Stimulated activated CD8-positive, alpha-beta memory T cell treated with anti-CD3 and anti-CD28 coated beads, Interleukin-12 subunit alpha, Interleukin-12 subunit beta, amount 100 ng/mL, for 1 hour (primary cell): Measurements from ENCODE around the gene RPRD1A.
"Not testable (repeated sequence)": the region's sequence is repeated elsewhere in the genome, so short reads cannot be mapped to it uniquely, and the experiment has no call there.

ENCODE experiments used
- DNase-seq: peaks from one replicate; pipeline ENCODE4 v3.0.0-alpha.2; 2020; ENCODE audit warnings: low read depth

Gene RPRD1A

DNA sequence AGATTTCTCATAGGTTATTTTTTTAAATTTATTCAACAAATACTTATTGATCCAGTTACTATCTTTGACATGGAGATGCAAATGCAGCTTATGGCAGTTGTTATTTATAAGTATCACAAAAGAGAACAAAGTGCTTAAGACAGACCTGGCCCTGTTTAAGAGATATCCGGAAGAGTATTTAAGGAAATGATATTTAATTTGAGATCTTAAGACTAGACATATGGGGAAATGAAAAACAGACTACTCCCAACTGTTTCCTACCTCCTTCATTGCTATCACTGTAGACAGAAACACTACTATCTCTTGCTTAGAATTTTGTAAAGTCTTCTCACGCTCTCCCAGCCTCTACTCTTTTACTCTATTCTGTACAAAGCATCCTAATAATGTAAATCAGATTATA, 36.0 kb downstream of the RPRD1A start:
- no peak for DNase-seq

DNA sequence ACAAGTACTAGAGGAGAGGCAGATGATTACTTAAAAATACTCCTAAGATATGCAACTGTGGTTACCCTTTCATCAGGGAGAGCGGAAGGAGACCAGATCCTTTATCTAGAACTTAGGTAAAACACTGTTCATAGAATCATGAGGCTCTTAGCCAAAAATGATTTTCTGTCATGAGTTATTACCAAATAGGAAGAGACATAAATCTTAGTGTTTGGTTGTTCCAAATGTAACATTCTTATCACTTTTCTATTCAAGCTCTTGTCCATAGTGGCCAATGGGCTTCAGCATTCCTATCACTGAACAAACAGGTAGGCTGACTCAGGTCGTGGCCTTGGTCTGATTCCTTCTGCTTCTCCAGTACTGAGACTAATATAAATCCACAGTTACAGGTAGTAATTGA, 38.5 kb downstream of the RPRD1A start:
- DNase-seq = no peak

DNA sequence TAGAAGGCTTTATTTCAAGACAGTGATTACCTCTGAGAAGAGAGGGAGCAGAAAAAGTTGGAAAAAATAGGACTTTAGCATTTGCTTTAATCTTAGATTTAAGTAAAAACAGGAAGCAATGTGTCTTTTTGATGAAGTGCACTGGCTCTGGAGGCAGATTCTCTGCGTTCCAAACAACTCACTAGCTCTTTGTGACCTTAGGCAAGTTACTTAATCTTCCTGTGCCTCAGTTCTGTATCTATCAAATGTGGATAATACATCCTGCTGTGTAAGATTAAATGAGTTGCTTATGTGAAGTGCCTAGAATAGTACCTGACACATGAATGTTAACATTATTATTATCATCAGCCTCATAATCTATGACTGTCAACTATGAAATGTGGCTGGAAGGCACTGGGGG, 42.3 kb downstream of the RPRD1A start:
- DNase-seq = no peak

DNA sequence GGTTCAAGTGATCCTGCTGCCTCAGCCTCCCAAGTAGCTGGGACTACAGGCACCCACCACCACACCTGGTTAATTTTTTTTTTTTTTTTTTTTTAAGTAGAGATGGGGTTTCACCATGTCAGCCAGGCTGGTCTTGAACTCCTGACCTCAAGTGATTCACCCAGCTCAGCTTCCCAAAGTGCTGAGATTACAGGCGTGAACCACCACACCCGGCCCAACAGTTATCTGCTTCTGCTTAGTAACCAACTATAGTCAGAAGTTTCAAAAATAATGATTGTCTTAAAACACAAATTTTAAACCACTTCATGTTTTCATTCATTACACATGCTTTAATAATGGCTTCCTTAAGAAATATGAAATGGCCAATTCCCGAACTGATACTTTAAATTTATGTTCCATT, 43.1 kb downstream of the RPRD1A start:
- DNase-seq = not testable (repeated sequence)

DNA sequence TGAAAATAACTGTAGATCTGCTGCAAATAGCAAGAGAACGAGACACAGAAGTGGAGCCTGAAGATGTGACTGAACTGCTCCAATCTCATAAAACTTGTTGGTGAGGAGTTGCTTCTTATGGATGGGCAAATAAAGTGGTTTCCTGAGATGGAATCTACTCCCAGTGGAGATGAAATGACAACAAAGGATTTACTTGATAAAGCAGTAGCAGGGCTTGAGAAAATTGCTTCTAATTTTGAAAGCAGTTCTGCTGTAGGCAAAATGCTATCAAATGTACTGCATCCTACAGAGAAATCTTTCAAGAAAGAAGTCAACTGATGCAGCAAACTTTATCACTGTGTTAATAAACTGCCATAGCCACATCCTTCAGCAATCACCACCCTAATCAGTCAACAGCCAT, 44.0 kb downstream of the RPRD1A start:
- DNase-seq = no peak

DNA sequence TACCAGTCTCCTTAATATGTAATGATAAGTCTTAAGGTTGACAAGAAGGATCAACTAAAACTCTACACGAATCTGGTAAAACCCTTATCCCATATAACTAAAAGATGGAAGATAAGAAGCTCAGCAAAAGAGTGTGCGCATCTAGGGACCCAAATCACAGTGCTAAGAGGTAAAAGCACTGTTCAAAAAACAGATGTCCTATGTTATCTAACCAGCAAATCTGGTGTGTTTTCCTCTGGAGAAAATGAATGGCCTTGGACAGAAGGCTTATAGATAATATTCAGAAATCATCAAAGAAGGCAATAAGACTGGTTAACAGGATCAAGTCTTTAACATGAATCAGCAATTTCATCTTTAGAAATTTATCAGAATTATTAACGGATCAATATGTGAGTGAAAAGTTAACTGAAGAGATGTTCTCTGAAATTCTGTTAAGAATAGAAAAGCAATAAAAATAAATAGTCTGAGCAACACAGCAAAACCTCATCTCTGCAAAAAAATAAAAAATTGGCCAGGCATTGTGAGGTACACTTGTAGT, 47.1 kb downstream of the RPRD1A start:
- no peak for DNase-seq

DNA sequence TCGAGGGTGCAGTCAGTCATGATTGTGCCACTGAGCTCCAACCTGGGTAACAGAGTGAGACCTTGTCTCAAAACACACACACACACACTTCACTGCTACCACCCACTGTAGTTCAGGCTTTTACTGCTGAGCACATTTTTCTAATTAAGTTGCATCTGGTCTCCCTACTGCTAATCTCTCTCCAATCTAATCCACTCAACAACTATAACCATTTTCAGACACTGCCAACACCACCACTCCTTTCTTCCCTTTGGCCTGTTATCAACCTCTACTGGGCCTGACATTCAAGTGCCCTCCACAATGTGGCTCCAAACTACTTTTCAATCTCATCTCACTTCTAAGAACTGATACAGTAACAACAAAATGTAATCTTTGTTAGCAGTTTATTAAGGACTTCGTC, 50.1 kb downstream of the RPRD1A start:
- no peak for DNase-seq

DNA sequence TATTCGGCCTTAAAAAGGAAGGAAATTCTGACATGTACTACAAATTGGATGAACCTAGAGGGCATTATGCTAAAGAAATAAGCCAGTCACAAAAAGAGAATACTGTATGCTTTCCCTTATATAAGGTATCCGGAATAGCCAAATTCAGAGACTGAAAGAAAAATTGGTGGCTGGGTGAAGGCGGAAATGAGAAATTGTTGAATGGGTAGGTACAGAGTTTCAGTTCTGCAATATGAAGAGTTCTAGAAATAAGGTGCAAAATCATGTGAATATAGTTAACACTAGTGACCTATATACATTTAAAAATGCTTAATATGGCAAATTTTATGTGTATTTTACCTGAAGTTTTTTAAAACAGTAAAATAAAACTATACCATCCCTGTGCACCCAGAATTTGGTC, 51.7 kb downstream of the RPRD1A start:
- DNase-seq = no peak

DNA sequence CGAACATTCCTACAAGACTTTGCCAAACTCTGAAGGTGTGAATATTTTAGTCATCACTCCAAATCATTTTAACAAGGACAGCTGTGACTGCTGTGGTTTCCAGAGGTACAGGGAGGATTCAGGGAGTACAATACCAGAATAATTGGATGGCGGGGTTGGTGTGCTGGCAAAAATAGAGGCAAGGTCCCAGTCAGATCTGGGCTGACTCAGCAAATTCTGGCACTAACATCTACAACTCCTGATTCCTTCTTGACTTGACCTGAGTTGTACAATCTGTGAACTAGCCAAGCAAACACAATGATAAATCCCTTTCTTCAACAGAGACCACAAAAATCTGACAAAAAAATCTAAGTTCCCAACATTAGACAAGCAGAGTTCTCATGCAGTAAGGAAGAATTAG, 54.5 kb downstream of the RPRD1A start:
- DNase-seq = no peak

DNA sequence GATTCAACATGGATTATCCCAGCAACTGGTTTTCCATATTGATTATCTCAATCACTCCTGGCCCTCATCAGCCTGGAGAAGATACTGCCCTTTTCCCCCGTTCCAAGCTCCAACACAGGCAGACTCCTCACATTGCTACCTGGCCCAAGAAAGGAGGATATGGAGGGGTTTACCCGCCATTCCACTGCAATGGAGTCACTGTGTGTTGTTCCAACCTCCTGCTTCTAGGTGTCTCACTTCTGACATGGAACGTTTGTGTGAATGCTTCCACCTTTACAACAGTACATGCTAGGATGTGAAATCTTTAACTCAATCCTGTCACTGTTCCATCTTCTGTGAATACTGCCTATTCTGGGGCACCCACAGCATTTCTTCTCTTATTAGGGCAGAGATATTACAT, 58.1 kb downstream of the RPRD1A start:
- no peak for DNase-seq

DNA sequence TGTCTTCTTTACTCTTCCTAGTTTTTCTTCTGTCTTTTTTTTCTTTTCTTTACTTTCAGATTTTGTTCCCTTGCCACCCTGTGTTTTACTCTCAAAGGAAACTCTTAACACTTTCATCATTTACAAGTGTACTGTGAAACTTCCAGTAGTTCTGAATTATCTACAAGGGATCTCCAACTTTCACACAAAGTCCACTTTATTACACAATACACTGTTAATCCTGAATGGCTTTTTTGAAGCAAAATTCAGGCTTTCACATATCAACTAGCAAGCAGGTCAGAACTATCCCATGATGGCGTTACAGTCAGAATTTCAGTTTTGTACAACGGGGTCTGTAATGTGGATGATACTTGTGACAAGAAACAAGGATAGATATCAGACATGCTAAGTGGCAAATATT, 60.4 kb downstream of the RPRD1A start:
- DNase-seq = no peak

DNA sequence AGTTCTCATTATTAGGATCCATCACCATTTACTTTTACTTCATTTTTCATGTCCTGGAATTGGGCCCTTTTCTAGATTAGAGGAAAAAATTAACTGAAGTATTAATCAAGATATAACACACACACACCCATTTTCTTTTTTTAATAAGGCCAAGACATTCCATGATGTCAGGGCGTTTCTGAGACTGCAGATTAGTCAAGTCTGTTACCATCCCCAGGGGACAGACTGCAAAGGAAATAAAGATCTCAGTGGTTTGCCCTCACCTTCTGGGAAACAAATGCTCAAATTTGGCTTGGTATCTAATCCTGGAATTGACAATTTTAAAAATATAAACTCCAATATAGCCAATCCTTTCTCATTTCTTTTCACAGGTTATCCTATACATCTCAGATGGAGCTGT, 67.4 kb downstream of the RPRD1A start:
- DNase-seq = no peak

DNA sequence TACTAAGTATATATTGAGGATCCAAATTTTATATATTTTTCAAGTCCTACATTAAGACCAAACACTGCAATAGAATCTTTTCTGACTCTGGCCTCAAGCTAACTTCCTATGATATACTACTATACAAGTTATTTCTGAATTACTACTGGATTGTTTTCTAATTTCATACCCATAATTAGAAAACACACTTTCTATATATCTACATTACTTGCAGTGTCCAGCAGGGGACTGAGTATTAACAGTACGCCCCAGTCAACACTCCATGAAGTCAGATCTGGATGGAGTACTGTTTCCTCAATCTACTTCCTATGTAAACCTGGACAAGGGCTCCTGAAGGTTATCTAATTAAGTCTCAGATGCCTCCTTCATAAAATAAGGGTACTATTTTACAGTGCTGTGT, 68.4 kb downstream of the RPRD1A start:
- no peak for DNase-seq

DNA sequence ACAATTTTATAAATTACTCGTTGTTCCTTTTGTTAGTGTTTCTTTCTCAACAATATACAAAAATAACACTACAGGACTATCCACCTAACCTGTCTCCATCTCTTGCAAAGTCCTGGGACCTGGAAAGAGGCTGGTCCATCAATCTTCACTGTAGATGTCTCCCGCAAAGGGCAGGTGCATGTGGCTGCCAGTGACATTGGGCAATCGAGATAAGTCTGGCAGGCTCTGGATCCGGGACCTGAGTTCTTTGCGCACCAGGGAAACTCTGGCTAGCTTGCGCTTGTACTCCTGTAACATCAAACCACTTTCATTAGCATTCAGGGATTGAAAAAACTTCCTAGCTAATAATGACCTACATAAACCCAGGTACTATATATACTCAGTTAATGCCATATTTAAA, 74.3 kb downstream of the RPRD1A start:
- no peak for DNase-seq

DNA sequence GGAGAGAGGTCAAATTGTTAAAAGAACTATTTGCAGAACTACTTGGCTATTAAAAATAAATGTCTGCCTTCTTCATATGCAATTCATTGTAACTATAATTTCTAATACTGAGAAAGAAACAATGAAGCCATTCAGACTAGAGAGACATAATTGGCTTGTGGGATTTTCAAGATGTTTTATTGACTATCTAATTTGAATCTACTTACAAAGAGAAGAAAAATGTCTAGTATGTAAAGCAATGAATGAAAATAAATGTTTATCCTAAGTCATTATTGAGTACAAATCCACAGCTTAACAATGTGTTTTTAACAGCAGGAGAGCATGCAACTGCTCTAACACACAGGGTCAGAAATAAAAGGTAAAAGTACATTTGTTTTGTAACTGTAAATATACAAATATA, 75.7 kb downstream of the RPRD1A start:
- no peak for DNase-seq

DNA sequence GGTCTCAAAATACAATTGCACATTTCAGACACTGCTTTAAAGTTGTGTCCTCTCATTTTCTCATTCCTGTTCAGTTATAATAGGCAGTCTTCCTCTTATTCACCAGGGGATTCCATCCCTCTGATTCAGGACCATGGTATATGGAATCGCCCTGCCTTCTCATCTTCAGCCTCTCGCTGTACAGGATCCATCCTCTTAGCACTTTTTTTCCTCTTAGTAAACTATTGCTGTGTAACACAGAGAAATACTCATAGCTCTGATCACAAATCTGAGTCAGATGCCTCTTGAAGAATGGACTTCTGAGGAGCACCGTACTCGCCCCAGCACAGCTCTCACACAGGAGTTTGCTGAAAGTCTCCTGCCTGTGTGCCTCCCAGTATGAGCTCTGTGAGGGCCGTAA, 83.5 kb downstream of the RPRD1A start:
- no peak for DNase-seq

DNA sequence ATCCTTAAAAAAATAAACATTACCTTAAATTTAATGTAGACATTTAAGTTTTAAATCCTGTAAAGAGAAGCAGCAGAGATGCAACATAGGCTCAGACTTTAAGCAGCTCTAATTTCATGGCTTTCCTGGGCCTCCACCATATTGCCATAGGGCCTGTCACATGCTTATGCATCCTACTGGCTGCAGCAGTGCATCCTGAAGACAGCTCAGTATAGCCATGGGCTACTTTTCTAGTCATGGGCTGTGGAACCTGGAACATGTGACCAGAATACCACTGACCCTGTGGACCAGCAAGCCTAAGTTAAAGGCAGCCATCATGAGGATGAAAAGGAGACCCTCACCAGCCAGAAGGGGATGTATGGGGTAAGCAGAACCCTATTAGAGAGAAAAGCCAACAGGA, 84.2 kb downstream of the RPRD1A start:
- no peak for DNase-seq

DNA sequence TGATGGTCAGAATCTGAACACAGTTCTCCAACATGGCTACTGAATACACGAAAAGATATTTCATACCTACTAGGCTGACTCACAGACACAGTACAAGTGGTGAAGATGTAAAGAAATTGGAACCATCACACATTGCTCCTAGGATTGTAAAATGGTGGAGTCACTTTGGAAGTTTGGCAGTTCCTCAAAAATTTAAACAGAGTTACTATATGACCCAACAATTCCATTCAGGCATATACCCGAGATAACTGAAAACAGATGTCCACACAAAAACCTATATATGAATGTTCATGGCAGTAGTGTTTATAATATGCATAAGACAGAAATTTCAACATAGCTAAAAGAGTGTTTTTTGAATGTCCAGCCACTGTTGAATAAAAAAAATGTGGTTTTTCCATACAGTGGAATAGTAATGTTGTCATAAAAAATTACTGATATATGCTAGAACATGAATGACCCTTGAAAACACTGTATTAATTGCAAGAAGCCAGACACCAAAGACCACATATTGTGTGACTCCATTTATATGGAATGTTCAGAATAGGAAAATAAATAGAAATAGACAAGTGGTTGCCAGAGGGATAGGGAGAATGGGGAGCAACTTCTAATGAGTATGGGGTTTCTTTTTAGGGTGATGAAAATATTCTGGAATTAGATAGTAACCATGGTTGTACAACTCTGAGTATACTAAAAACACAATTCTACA, 84.8 kb downstream of the RPRD1A start:
- no peak for DNase-seq

DNA sequence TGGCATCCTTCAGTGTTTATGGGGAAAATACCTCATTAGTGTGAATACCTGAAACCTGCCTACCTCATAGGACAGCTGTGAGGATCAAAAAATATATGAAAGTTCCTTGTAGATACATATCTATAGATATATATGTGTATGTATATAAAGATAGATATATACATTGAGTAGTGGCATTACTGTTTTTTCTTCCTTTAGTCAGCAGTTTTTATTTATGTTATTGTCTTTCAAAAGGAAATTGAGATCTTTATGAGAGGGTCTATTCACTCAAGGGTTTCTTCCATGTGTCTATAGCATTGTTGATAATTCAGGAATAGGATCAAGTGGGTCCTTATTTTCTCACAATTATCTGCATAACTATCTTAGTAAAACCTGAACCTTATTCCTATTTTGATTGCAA, 88.2 kb downstream of the RPRD1A start:
- no peak for DNase-seq

DNA sequence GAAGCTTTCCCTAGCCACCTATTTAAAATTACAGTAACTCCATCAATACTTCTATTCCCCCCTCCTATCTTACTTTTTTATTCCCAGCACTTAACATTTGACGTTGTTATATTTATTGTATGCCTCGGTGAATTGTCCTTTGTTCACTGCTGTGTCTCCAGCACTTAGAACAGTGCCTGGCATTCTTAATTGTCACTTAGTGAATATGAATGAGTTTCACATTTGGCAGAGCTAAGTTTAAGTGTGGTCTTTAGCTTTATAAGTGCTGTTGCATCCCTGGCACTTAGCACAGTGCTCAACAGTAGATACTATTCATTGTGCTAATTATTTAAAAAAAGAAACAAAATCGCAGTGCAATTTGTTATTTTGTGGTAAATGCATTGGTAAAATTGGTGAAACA, 93.2 kb downstream of the RPRD1A start:
- DNase-seq = no peak

DNA sequence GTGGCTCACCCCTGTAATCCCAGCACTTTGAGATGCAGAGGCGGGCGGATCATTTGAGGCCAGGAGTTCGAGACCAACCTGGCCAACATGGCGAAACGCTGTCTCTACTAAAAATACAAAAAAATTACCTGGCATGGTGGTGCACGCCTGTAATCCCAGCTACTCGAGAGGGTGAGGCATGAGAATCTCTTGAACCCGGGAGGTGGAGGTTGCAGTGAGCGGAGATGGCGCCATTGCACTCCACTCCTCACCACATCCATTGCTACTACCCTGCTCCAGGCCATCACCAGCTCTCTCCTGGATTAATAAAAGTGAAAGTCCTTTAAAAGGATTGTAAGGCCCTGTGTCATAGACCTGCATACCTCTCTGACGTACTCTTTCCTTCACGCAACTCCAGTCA, 93.7 kb downstream of the RPRD1A start:
- no peak for DNase-seq

DNA sequence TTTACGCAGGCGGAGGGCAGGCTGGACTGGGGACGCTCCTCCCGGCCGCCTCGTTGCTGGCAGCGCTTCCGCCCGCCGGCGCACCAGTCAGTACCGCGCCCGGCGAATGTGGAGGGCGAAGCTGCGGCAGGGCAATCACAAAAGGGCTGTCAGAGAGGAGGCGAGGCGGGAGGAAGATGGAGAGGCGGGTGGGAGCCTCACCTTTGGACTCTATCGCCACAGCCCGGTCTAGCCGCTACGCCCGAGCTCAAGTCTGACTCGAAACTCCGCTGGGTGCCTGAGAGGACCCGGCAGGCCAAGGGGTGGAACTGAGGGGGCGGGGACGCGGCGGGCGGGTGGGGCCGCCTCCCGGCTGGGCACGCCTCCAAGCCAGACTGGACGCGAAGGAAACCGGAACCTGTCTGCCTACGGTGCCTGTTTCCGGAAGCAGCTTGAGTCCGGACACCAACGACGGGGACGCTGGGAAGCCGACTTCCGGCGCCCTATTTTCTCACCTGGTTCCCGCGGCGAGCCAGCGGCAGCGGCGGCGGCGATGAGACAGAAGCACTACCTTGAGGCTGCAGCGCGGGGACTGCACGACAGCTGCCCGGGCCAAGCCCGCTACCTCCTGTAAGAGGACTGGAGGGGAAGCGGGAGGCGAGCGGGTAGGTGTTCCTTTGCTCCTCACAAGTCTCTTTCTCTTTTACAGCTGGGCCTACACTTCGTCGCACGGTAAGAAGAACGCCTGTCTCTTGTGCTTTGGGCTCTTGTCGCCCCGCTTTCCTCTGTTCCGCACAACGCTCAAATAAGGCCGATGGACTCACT, 95.0 kb downstream of the RPRD1A start, which contains the start of gene RMP24:
Gene RMP24 (plus strand): TSS at position 483 of the 804 bp plus-strand sequence.
- DNase-seq = peak; percentile 91

DNA sequence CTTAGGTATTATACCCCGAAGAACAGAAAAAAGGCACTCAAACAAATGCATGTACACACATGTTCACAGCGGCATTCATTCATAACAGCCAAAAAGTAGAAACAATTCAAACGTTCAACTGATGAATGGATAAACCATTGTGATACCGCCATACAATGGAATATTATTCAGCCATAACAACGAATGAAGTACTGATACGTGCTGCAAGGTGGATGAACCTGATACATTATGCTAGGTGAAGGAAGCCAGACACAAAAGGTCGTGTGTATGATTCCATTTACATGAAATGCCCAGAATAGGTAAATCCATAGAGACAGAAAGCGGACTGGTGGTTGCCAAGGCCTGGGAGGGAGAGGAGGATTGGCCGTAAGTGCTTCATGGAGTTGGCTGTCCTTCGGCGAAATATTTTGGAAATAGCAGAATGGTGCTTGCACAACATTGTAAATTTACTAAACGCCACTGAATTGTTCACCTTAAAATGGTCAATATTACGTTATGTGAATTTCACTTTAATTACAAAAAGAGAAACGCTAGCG, 95.6 kb downstream of the RPRD1A start:
- DNase-seq = no peak
